Stomach (tissue), 9 donors: Measurements from ENCODE around the gene FIP1L1. TPM values are rescaled to one million over a fixed set of nuclear protein-coding genes. Genes with fewer than 3 reads are reported as not detected.

Source experiments
- DNase-seq, 2 donors: peaks; one replicate each; pipeline versions ENCODE4 v3.0.0 to v3.0.0-alpha.2; 2013 to 2019
- H3K27ac ChIP-seq, 5 donors: fragments of 200-600 bp in 4 of 5; sonication (generic) in 4 of 5; one replicate each; pipeline ENCODE4 v1.5.1; 2013 to 2019; ENCODE audit warnings: mild to moderate bottlenecking in 1 of 5, moderate library complexity in 1 of 5
- H3K27me3 ChIP-seq, 3 donors: fragments of 200-600 bp; sonication (generic); one replicate each; pipeline ENCODE4 v1.5.1; 2017 to 2019; ENCODE audit warnings: mixed run types in 1 of 3
- H3K36me3 ChIP-seq, 4 donors: fragments of 200-600 bp; sonication (generic); 1 replicate in 3 of 4; 2 replicates in 1 of 4; pipeline ENCODE4 v1.5.1; 2016 to 2019
- H3K4me1 ChIP-seq, 4 donors: fragments of 200-600 bp; sonication (generic); one replicate each; pipeline ENCODE4 v1.5.1; 2016 to 2019
- H3K4me3 ChIP-seq, 4 donors: fragments of 200-600 bp; sonication (generic) in 3 of 4; one replicate each; pipeline ENCODE4 v1.5.1; 2016 to 2019; ENCODE audit warnings: mild to moderate bottlenecking in 1 of 4
- H3K9me3 ChIP-seq, 4 donors: fragments of 200-600 bp; sonication (generic); one replicate each; pipeline ENCODE4 v1.5.1; 2016 to 2019
- CTCF ChIP-seq, 7 experiments: fragments of 450-650 bp in 4 of 7; fragments of 200-600 bp in 3 of 7; sonication (generic) in 3 of 7; IDR thresholded peaks; one replicate each; pipeline ENCODE4 v1.5.1; 2016 to 2019; ENCODE audit warnings: antibody characterized with exemption in 7 of 7, control low read depth in 2 of 7, mild to moderate bottlenecking in 1 of 7
- EP300 ChIP-seq: sonication (generic); formaldehyde crosslinking; IDR thresholded peaks from one replicate; pipeline ENCODE4 v1.6.1; 2017; ENCODE audit warnings: antibody characterized with exemption
- POLR2A ChIP-seq, 4 donors: fragments of 450-650 bp; IDR thresholded peaks; one replicate each; pipeline ENCODE4 v1.6.1; 2016; ENCODE audit warnings: antibody characterized with exemption in 4 of 4, control low read depth in 2 of 4, mild to moderate bottlenecking in 1 of 4, moderate library complexity in 1 of 4
- POLR2AphosphoS5 ChIP-seq, 3 donors: sonication (generic); formaldehyde crosslinking; IDR thresholded peaks; one replicate each; pipeline ENCODE4 v1.6.1; 2016; ENCODE audit warnings: antibody characterized with exemption in 3 of 3
- WGBS, 5 donors: extraction: QIAGEN DNeasy Blood & Tissue Kit in 3 of 5; methylation state at CpG; one replicate each; pipeline versions ENCODE4 v1.1.5 to v1.1.7; 2013 to 2018; 5-methylcytosine and 5-hydroxymethylcytosine counted together
- intact Hi-C: fragments of 100-400 bp; cut with DNase I; formaldehyde crosslinking; loops from one replicate; pipeline ENCODE4 v1.15.1; 2023; ENCODE audit warnings: low total_unique reads
- polyA plus RNA-seq, 3 donors: library from polyadenylated mRNA; stranded (reverse); fragments of 200-250 nt; gene quantifications; one replicate each; pipeline ENCODE4 v1.2.3, GENCODE V29; 2013
- total RNA-seq, 5 donors: library from RNA; depleted of rRNA; stranded (reverse); fragments of >200 nt; gene quantifications; one replicate each; pipeline versions ENCODE4 v1.1.0 to v1.2.3, GENCODE V29; 2014 to 2016
- donor health status: healthy with polysubstance abuse.
- donor health status: Bipolar disorder and iron deficiency.
- donor health status: healthy.

The FIP1L1 gene
- total and polyA plus RNA-seq, 8 donors = 19.9 to 91.1 (median 29.9) TPM

- intact Hi-C loops = no loop called here
- Histone ChIP-seq H3K36me3 (peaks cover 0 to under 1% (median 0%) of the 10 kb centered on the region in 4 donors), H3K4me1 (peaks cover 0 to 24% (median 8%) of the 10 kb centered on the region in 4 donors), H3K4me3 (no peak overlapping the region), H3K9me3 (no peaks in the 10 kb centered on the region), H3K27me3 (no peaks in the 10 kb centered on the region), H3K27ac (peak overlapping the region in 2 of 5 donors; percentile 24 to 60)
- TF ChIP-seq POLR2AphosphoS5 (IDR thresholded peaks at IDR 0.05) (no peak), EP300 (no peak), POLR2A (IDR thresholded peaks at IDR 0.05) (no peak), CTCF (IDR thresholded peaks at IDR 0.05) (no peak)
- DNase-seq = no peak
Measured at GRCh38 chr4:53489279-53489889, 111.9 kb downstream of the FIP1L1 start.

GRCh38 chr4:53490161-53490956 is 112.9 kb downstream of the FIP1L1 start:
- no peak overlapping the region for H3K4me3 ChIP-seq
- H3K36me3 ChIP-seq = peaks cover 0 to 10% (median 1%) of the 10 kb centered on the region in 4 donors
- H3K27ac ChIP-seq = peak overlapping the region in 4 of 5 donors; percentile 3 to 60 (median 40)
- WGBS, 5 donors = 54 to 74% (median 72%) methylated on average over 6 of the region's 6 CpGs
- H3K9me3 ChIP-seq = no peaks in the 10 kb centered on the region
- no peaks in the 10 kb centered on the region for H3K27me3 ChIP-seq
- intact Hi-C loops = no loop called here
- DNase-seq = peak in 1 of 2 donors; percentile 29
- H3K4me1 ChIP-seq = peaks cover 0 to 24% (median 8%) of the 10 kb centered on the region in 4 donors
- TF ChIP-seq EP300 = no peak
- no peak for TF ChIP-seq CTCF (IDR thresholded peaks at IDR 0.05)
- no peak for TF ChIP-seq POLR2A (IDR thresholded peaks at IDR 0.05)
- no peak for TF ChIP-seq POLR2AphosphoS5 (IDR thresholded peaks at IDR 0.05)

GRCh38 chr4:53490965-53491622 is 113.7 kb downstream of the FIP1L1 start:
- peaks cover 0 to 18% (median 6%) of the 10 kb centered on the region in 4 donors for H3K36me3 ChIP-seq
- intact Hi-C loops = no loop called here
- TF ChIP-seq POLR2AphosphoS5 (IDR thresholded peaks at IDR 0.05) (peak in 2 of 3 donors; percentile 4 to 26), CTCF (IDR thresholded peaks at IDR 0.05) (peak in 5 of 7 experiments; percentile 40 to 63 (median 49)), EP300 (no peak), POLR2A (IDR thresholded peaks at IDR 0.05) (no peak)
- H3K27ac ChIP-seq = peak overlapping the region; percentile 3 to 60 (median 42)
- peaks cover 0 to 19% (median 8%) of the 10 kb centered on the region in 4 donors for H3K4me1 ChIP-seq
- peak; percentile 38 to 73 for DNase-seq
- no peaks in the 10 kb centered on the region for H3K9me3 ChIP-seq
- H3K27me3 ChIP-seq = no peaks in the 10 kb centered on the region
- no peak overlapping the region for H3K4me3 ChIP-seq
- WGBS, 5 donors = 15 to 31% (median 25%) methylated on average over 3 of the region's 3 CpGs

GRCh38 chr4:53494851-53495250 is 117.4 kb downstream of the FIP1L1 start:
- WGBS, 5 donors = 91 to 97% (median 93%) methylated on average over 6 of the region's 6 CpGs
- H3K36me3 ChIP-seq = peaks cover 0 to 21% (median 8%) of the 10 kb centered on the region in 4 donors
- TF ChIP-seq POLR2AphosphoS5 (IDR thresholded peaks at IDR 0.05) = no peak
- TF ChIP-seq EP300 = no peak
- no peak for TF ChIP-seq CTCF (IDR thresholded peaks at IDR 0.05)
- TF ChIP-seq POLR2A (IDR thresholded peaks at IDR 0.05) = no peak
- H3K4me3 ChIP-seq = no peak overlapping the region
- no peaks in the 10 kb centered on the region for H3K9me3 ChIP-seq
- no peaks in the 10 kb centered on the region for H3K27me3 ChIP-seq
- peaks cover 0 to 40% (median 17%) of the 10 kb centered on the region in 4 donors for H3K4me1 ChIP-seq
- no peak overlapping the region for H3K27ac ChIP-seq
- intact Hi-C loops = no loop called here
- no peak for DNase-seq
